Measurements from ENCODE around the gene CELF4.
"Not testable (repeated sequence)": the region's sequence is repeated elsewhere in the genome, so short reads cannot be mapped to it uniquely, and the experiment has no call there.

The CELF4 gene

DNA sequence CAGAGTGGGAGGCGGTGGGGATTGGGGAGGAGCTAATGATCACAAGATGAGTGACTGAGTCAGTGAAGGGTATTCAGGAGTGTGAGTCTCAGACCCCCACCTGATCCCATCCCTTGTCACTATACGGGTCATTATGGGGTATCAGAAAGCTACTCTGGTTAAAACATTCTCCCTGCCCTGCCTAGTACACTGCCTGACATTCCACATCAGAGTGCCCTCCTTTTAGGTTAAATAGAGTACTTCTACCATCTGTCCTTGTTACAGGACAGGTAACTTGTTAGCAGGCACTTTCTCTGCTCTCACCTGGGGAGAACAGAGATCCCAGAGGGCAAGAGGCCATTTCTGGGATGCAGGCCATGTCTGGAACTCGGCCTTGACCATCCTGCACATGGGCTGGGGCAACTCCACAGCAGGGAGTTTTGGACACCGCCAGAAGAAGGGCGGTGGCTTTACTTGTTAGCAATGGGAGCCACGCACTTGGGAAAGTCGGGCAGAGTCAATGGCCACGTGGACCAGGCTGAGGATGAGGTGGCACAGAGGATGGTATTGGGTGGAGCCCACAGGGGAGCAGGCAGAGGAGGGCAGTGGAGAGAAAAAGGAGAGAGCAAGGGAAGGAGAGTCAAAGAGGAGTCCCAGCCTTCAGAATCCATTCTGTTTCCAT lies 98.5 kb downstream of the CELF4 start:
- DNase-seq (ENCODE audit: low read depth) = no peak
- TF ChIP-seq CTCF (IDR thresholded peaks at IDR 0.05; ENCODE audit: low read depth, low read length, missing control alignments) = no peak

GRCh38 chr18:37465958-37466357 lies 99.6 kb downstream of the CELF4 start:
- no peak for TF ChIP-seq CTCF (IDR thresholded peaks at IDR 0.05; ENCODE audit: low read depth, low read length, missing control alignments)
- no peak for DNase-seq (ENCODE audit: low read depth)

More for the DNA sequence above, 98.5 kb downstream of the CELF4 start:
- H3K4me3 ChIP-seq (ENCODE audit: low read depth, low read length) = no peak overlapping the region

DNA sequence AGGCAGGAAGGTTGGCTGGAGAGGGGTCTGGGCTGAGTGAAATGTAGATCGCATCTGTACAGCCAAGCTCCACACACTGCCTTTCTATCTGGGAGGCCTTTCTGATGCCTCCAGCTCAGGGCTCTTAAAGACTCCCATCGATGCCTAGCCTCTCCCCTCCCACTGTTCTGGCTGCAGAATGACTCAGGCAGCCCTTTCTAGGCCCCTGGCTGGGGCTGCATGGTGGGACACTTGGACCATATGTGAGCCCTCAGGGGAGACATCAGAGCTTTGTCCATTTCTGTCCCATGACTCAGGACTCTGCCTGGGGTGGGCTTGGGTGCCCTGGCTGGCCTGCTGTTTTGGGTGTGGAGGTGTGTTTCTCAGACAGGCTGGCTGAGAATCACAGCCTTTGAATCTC lies 101.3 kb downstream of the CELF4 start:
- DNase-seq (ENCODE audit: low read depth) = no peak
- no peak for TF ChIP-seq CTCF (IDR thresholded peaks at IDR 0.05; ENCODE audit: low read depth, low read length, missing control alignments)

More at GRCh38 chr18:37465958-37466357, 99.6 kb downstream of the CELF4 start:
- no peak overlapping the region for H3K4me3 ChIP-seq (ENCODE audit: low read depth, low read length)

GRCh38 chr18:37461329-37461728 lies 104.3 kb downstream of the CELF4 start:
- DNase-seq (ENCODE audit: low read depth); H3K4me3 ChIP-seq (ENCODE audit: low read depth, low read length): not testable (repeated sequence)

More for the DNA sequence above, 101.3 kb downstream of the CELF4 start:
- no peak overlapping the region for H3K4me3 ChIP-seq (ENCODE audit: low read depth, low read length)

GRCh38 chr18:37460604-37461003 lies 105.0 kb downstream of the CELF4 start:
- DNase-seq (ENCODE audit: low read depth) = no peak
- TF ChIP-seq CTCF (IDR thresholded peaks at IDR 0.05; ENCODE audit: low read depth, low read length, missing control alignments) = no peak
- no peak overlapping the region for H3K4me3 ChIP-seq (ENCODE audit: low read depth, low read length)

DNA sequence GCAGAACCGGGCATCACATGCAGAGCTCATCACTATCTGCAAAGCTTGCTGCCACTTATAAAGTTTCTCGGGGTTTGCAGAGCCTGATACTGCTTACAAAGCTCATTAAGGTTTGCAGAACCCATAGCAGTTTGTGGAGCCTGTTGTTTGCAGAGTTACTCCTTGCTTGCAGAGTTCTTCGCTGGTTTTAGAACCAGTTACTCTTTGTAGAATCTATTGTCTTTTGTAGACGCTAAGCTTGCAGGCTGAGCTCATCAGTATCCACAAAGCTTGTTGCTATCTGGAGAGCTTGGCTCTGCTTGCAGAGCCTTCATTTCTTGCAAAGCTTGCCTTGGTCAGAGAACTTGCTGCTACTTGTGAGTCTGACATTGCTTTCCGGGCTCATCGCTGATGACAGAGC lies 106.9 kb downstream of the CELF4 start:
- TF ChIP-seq CTCF (IDR thresholded peaks at IDR 0.05; ENCODE audit: low read depth, low read length, missing control alignments) = no peak

DNA sequence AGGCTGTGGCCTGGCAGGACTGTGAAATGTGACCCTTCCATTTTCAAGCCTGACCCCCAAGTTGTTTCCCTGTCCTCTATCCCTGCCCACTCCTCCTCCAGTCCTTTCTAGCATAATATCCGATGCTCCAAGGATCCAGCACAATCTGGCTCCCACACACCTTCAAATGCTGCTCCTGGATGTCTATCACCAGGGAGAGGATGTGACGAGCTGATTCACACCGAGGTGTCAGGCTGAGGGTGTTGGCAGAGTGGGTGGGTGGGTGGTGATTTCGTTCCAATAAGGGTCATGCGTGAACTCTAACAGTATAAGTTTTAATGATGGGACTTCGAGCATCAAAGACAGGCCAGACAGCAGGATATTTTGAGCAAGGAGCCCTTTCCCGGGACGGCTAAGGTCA lies 107.8 kb downstream of the CELF4 start:
- no peak overlapping the region for H3K4me3 ChIP-seq (ENCODE audit: low read depth, low read length)
- no peak for TF ChIP-seq CTCF (IDR thresholded peaks at IDR 0.05; ENCODE audit: low read depth, low read length, missing control alignments)
- DNase-seq (ENCODE audit: low read depth) = no peak

More for the DNA sequence above, 106.9 kb downstream of the CELF4 start:
- H3K4me3 ChIP-seq (ENCODE audit: low read depth, low read length) = no peak overlapping the region
- DNase-seq (ENCODE audit: low read depth) = no peak

All from GM12864 (cell line).